GM19035 (cell line): ENCODE results near the gene SH3RF2.
"Not testable (repeated sequence)": the region's sequence is repeated elsewhere in the genome, so short reads cannot be mapped to it uniquely, and the experiment has no call there.

Experiments
- ATAC-seq: cut with Tn5 transposase; IDR thresholded peaks from one replicate; pipeline ENCODE4 v1.9.1; 2021; ENCODE audit not compliant: unreplicated experiment

Gene SH3RF2

GRCh38 chr5:146003852-146004251 lies 67.5 kb downstream of the SH3RF2 start:
- ATAC-seq, result no peak

DNA sequence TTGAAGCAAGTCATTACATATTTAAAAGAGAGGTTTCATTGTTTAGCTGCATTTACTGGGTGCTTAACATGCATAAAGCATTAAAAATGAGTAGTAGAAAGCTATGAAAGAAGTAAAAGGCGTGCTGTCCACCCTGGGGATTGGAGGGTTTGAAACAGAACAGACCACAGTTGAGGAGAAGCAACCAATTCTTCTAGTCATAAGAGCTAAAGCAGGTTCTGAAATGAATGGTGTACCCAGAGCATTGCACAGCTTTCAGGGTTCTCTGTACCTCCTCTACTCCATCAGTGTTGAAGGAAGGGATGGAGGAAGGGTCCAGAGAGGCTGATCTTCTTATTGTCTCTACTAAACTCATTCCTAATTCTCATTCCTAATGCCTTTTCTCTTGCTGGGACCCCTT lies 68.9 kb downstream of the SH3RF2 start:
- no peak for ATAC-seq

DNA sequence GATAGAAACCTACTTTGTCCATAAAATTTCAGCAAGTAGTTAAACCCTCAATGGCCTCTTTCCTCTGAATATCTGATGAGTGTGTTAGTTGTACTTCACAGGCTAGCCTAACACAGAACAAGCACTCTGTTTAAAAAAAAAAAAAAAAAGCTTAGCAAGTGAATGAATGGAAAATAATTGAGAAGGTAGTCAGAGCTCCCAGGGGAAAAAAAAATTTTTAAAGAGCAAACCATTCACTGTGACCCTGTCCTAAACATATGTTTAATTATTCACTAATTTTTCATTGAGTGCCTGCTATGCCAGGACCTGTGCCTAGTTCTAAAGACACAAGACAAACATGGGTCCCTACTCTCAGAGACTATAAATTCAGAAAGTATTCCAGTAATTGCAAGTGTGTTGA lies 69.3 kb downstream of the SH3RF2 start:
- no peak for ATAC-seq

DNA sequence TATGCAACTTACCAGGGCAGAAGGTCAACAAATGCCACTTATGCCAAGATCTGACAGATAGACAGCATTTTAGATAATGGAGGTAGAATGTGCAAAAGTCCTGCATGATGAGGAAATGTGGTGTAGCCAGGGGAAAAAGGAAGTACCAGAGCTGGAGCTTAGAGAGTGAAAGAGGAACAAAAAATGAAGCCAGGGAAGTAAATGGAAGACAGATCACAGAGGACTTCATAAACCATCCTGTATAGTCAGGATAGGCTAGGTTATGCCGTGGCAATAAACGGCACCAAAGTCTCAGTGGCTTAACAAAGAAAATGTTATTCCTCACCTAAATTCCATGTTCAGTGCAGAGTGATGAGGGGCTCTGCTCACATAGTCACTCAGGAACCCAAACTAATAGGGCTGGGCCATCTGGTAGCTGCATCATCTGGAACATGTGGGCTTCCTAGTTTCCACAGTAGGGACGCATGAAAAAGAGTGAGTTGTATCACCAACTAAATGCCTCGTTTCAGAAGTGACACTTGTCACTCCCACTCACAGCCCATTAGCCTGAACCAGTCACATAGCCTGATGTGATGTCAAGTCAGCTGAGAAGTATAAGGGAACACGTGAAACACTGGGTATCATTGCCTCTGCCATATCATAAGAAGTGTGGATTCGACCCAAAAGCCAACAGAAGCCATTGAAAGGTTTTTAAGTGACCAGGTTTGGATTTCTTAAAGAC lies 70.3 kb downstream of the SH3RF2 start:
- no peak for ATAC-seq

GRCh38 chr5:146007270-146007669 lies 70.9 kb downstream of the SH3RF2 start:
- ATAC-seq, result no peak

- no peak for ATAC-seq
Measured at GRCh38 chr5:146007989-146008388, 71.6 kb downstream of the SH3RF2 start.

- no peak for ATAC-seq
Measured at GRCh38 chr5:146009020-146009419, 72.6 kb downstream of the SH3RF2 start.

DNA sequence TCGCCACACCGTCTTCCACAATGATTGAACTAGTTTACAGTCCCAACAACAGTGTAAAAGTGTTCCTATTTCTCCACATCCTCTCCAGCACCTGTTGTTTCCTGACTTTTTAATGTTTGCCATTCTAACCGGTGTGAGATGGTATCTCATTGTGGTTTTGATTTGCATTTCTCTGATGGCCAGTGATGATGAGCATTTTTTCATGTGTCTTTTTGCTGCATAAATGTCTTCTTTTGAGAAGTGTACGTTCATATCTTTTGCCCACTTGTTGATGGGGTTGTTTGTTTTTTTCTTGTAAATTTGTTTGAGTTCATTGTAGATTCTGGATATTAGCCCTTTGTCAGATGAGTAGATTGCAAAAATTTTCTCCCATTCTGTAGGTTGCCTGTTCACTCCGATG lies 74.1 kb downstream of the SH3RF2 start:
- not testable (repeated sequence) for ATAC-seq

DNA sequence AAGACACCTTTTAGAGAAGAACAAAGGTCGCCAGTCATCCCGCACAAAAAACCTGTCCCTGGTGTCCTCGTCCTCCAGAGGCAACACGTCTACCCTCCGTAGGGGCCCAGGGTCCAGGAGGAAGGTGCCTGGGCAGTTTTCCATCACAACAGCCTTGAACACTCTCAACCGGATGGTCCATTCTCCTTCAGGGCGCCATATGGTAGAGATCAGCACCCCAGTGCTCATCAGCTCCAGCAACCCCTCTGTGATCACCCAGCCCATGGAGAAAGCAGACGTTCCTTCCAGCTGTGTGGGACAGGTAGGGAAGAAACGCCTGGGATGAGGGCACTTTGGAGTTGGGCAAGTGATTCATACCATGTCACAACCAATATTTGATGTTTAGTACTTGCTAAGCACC lies 77.4 kb downstream of the SH3RF2 start:
- ATAC-seq, result no peak

- ATAC-seq, result no peak
Measured at GRCh38 chr5:146015001-146015400, 78.6 kb downstream of the SH3RF2 start.

DNA sequence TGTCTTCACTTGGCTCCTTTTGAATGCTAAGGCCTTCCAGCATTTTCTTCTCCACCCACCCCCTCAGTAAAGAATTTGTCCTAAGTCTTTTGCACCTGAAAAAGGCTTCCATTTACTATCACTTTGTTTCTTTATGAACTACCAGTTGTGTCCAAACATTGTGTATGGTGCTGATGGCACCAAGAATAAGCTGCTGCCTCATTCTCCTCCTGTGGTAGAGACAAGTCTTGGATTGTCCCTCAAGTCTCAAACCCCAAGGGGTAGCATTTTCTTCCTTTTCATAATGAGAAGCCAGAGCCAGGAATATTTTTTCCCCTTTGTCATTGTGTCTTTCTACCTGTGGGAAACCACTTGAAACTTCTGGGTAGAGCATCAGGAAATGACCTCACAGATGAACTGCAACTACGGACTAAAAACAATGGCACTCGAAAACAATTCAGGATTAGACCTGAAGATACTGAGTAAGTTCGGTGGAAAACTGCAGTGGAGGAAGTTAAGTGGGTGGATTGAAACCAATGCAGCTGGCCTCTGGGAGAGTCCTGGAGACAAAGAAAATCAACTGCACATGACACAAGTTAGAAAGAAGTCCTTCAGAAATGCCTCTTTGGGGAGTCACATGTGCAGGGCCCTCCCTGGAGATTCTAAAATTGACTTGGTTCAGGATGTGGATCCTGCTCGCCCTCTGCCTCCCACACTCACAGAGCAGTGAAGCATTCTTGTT lies 80.5 kb downstream of the SH3RF2 start:
- no peak for ATAC-seq

DNA sequence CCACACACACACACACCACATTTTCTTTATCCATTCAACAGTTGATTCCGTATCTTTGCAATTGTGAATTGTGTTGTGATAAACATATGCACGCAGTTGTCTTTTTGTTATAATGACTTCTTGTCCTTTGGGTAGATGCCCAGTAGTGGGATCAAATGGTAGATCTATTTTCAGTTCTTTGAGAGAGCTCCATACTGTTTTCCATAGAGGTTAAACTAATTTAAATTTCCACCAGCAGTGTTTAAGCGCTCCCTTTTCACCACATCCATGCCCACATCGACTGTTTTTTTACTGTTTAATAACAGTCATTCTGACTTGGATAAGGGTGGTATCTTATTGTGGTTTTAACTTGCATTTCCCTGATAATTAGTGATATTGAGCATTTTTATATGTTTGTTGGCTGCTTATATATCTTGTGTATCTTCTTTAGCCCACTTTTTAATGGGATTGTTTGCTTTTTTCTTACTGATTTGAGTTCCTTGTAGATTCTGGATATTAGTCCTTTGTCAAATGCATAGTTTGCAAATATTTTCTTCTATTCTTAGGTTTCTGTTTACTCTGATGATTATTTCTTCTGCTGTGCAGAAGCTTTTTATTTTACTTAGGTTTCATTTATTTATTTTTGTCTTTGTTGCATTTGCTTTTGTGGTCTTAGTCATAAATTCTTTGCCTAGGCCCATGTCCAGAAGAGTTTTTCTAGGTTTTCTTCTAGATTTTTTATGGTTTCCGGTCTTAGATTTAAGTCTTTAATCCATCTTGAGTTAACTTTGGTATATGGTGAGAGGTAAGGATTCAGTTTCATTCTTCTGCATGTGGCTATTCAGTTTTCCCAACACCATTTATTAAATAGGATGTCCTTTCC lies 82.4 kb downstream of the SH3RF2 start:
- ATAC-seq, result no peak

GRCh38 chr5:146020100-146020499 lies 83.7 kb downstream of the SH3RF2 start:
- ATAC-seq, result no peak

- no peak for ATAC-seq
Measured at GRCh38 chr5:146024034-146024433, 87.7 kb downstream of the SH3RF2 start.

- no peak for ATAC-seq
Measured at GRCh38 chr5:146025114-146025680, 88.8 kb downstream of the SH3RF2 start.

- ATAC-seq, result no peak
Measured at GRCh38 chr5:146025681-146026080, 89.3 kb downstream of the SH3RF2 start.

- ATAC-seq, result no peak
Measured at GRCh38 chr5:146026307-146027010, 90.1 kb downstream of the SH3RF2 start.

GRCh38 chr5:146027751-146028150 lies 91.4 kb downstream of the SH3RF2 start:
- no peak for ATAC-seq

- ATAC-seq, result no peak
Measured at GRCh38 chr5:146032911-146033310, 96.5 kb downstream of the SH3RF2 start.

- ATAC-seq, result no peak
Measured at GRCh38 chr5:146034127-146034526, 97.7 kb downstream of the SH3RF2 start.

- no peak for ATAC-seq
Measured at GRCh38 chr5:146034605-146035004, 98.2 kb downstream of the SH3RF2 start.
